HG03060 (cell line): ENCODE data around the gene AHNAK.

ENCODE experiments used
- ATAC-seq: cut with Tn5 transposase; IDR thresholded peaks from one replicate; pipeline ENCODE4 v1.9.1; 2021; ENCODE audit warnings: low read depth, moderate number of reproducible peaks; ENCODE audit not compliant: unreplicated experiment

AHNAK gene

DNA sequence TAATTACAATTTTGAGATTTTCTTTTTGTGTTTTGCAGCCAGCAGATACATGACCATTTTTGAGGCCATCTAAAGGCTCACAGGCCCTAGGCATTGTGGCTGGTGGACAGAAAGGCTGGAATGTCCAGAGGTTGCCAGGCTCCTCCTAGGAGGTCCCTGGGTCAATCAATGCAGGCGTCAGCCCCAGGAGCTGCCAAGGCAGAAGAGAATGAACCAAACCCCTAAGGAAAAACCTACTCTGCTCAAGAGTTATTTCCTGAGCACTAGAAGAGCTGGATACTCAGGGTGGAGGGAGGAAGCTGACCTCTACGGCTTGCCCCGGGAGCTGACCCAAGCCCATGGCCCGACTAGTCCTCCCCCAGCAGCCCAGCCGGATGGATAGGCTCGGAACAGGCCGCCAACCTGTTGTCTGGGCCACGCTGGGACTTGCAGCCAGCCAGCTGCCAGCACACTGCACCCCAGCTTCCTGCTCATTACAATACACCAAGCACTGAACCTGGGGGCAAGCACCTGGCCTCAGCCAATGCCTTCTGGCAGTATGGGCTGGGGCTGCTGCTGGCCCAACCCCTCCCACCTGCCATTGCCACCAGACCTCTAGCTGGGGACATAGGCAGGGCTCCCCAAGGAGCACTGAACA is 133.4 kb downstream of the AHNAK start:
- ATAC-seq, result no peak

DNA sequence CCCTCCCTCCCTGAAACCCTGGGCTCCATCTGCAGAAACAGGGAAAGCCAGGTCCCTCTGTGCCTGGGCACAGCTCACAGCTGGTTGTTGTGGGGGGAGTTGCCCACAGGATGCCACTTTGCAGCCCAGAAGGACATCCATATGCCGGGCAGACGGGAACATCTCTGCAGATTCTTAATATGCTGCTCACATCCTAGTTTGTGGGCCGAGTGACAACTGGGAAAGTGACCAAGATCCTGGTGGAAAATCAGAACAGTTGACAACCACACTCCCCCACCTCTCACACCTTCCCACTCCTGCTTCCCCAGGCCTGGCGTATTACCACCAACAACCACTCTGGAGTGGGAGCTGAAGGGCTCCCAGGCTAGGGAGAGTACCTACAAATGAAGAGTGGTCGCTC is 135.1 kb downstream of the AHNAK start:
- no peak for ATAC-seq

DNA sequence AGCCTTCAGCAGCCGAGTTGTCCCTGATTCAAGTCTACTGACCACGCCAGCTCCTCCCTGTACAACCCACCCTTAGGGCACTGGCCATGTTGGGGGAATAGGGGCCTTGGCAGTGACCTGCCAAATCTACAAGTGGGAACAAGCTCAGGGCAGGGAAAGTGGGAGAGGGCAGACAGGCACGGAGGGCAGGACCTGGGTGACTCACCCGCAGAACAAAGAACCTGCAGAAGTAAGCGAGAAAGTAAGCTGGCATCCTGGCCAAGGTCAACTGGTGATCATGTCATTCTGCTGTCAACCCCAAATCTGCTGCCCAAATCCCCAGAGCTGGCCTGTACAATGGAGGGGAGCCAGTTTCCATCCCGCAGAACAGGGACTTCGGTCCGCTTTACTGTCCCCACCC is 135.6 kb downstream of the AHNAK start:
- ATAC-seq, result no peak

DNA sequence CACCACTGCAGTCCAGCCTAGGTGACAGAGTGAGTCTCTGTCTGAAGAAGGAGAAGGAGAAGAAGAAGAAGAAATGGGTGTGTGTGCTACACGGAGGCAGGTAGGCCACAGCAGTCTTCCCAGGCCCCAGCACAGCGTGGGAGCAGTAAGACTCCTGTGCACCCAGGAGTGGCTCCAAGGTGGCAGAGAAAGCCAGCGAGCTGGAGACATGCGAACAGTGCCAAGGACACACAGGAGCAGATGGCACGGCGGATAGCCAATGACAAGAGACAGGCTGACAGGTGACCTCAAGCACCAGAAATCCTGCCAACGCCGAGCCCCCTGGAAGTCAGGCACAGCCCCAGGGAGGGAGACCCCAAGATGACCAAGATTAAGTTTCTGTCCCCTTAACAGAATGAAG is 136.8 kb downstream of the AHNAK start:
- ATAC-seq, result no peak

DNA sequence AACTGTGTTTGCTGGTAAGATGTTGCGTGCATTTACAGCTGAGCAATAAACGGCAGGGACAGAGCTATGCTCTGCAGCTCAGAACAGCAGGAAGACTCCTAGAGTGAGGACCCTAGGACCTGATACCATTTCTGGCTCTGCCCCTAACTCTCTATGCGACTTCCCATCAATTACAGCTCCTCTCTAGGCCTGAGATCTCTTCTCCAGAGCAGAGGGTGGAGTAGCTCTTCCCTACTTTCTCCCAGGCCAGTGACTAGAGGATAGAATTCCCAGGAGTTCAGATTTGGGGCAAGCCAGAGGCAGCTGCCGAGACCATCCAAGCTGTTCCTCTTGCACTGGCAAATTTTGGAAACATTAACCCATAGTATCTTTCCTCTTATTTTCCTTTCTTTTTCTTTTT is 140.6 kb downstream of the AHNAK start:
- ATAC-seq, result no peak

DNA sequence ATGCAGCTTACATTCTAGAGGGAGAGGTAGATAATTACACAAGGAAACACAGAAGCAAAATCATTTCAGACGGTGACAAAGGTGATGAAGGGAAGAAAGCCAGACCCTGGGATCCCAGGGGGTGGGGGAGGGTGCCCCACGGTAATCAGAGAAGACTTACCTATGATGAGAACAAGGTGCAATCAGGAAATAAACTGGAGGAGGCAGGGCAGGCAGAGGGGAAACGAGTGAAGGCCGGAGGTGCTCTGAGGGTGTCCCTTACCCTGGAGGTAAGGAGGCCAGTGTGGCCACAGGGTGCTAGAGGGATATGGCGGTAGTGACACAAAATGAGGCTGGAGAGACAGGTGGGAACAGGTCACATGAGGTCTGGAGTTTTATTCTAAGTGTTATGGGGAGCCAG is 141.7 kb downstream of the AHNAK start:
- ATAC-seq, result no peak

DNA sequence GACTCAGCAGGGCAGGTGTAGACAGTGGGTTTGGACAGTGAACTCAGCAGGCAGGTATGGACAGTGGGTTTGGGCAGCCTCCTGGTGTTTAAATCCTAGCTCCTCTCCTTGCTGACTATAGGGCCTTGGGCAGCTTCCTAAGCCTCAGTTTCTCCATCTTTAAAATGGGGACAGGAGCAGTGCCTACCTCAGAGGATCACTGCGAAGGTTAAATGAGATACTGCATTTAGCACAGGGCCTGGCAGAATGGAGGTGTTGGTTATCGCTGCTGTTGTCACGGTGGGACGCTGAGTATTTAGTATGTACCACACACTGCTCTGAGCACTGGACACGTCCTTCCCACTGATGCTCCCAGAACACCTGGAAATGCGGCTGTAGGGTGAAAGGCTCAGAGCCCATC is 142.2 kb downstream of the AHNAK start:
- no peak for ATAC-seq

DNA sequence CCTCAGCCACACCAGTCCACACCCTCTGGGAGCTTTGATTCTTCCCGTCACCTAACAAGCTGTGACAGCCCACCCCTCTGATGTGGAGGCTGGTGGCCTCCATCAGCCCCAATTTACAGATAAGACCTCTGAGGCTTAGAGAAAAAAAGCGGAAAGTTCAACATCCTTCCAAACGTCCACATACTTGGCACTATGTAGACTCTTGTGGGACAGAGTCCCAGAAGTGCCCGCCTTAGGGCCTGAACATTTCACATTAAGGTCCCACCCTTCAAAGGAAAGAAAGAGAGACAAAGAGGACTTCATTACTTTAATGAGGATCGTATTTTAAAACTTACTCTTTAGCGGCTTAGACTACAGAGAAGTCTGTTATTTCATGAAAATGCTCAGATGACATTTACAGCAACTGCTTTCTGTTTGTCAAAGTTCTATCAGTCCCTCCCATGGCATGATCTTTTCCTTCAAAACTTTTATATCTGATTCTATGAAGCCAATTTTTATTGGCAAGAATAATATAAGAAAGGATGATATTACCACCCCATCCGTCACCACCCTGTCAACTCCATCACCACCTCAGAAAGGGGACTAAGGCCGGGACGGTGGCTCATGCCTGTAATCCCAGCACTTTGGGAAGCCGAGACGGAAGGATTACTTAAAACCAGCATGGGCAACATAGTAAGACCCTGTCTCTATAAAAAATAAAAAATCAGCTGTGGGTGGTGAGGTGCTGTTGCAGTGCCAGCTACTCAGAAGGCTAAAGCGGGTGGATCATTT is 143.5 kb downstream of the AHNAK start:
- ATAC-seq, result no peak

DNA sequence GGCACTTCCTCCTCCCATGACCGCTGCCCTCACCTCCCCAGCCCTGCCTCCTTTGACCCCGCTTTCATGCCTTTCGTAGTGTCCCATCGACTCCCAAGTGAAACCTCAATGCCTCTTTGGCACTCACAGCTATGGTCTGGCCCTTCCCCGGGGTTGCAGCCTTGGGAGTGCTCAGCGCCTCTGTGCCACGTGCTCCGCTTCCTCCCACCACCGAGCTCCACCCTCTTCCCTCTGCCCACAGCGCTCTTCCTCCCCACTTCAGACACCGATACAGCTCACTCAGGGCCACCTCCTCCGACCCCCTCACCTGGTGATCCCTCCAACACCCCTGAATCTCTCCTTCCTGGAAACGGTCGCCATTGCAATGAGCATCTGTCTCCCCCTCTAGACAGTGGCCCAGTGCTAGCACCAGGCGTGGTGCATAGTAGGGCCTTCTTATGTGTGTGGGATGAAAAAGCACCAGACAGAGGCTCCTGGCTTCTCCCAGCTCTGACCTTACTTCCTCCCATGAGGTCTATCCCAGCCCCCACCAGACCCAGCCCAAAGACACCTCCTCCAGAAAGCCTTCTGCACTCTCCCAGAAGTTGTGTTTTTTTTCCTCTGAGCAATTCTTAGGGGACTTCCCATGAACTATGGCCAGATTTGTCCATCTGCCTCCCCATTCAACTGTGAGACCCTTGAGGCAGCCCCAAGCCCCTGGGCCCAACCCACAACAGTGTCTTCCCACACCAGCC is 144.2 kb downstream of the AHNAK start:
- no peak for ATAC-seq

DNA sequence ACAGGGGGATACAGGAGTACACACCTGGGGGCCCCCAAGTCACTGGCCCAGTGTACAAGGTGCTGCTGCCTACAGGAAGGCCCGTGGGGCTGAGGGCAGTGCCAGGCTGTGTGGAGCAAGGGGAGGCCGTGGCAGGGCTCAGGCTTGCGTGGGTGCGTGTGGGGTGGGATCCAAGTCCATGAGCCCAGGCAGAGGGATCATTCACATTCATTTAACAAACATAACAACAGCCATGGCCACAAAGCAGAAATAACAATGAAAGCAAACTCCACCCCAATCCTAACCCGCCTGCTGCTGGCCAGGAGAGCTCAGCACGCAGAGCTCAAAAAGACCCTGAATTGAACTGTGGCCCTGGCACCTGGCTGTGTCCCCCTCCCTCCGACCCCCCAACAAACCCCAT is 144.8 kb downstream of the AHNAK start:
- ATAC-seq, result no peak

DNA sequence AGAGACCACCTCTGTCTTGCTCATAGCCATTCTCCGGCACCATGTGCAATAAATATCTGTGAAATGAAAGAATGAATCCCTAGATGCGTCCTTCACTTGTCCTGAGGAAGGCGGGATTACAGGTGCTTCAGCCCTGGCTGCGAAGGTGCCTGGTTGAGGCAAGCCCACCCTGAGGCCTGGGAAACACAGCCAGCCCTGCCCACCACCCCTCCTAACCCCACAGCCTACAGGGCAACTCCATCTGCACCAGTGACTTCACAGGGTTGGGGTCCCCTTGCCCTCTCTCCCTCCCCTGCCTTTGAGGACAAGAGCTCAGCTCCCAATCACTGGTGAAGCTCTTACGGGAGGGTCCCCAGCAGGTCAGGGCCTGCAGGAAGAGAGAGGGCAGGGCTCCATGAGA is 145.2 kb downstream of the AHNAK start:
- no peak for ATAC-seq

DNA sequence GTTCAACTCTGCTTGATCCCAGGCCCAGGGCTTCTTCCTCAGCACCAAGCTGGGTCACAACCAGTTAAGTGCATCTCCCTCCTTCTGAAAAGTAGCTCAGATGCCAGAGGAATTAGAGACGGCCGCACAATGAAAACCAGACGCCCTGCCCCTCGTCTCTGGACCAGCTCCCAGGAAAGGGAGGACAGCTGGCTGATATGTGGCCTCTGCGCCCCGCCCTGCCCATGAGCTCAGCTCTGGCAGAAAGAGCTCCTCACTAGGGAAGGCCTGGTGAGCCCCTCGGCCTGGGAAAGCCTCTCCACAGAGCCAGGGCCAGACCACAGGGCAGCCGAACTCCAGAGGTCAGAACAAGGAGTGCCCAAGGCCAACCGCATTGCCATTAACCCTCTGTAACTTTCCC is 145.8 kb downstream of the AHNAK start:
- ATAC-seq, result no peak

DNA sequence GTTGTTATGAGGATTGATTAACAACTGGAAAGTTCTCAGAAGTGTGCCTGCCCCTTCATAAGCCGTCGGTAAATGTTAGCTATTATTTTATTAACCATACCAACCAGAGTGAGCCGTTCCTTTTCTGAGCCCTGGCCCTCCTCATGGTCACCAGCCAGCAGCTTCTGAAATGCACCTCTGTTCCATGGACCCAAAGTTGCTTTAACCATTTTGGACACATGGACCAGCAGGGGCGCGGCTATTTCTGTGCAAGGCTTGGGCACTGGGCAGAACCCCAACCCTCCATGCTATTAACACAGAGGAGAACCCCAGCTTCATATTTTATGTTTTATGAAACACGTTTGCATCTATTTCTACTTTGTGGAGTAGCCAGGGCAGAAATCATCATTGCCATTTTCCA is 146.3 kb downstream of the AHNAK start:
- no peak for ATAC-seq

DNA sequence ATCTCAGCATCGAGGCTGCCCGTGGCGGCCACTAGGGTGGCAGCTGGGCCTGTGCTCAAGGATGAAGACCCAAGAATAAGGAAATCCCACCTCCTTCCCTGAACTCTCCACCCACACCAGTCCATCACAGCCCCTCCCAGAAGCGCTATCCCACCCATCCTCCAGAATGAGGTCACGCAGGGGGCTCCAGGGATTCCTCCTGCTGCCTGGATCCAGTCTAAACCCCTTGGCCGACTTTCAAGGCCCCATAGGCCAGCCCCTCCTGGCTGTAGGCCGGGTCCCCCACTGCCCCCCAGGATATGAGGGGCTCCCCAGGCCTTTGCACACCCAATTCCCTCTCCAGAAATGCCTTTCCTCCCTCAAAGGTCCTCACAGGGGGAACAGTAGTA is 146.7 kb downstream of the AHNAK start:
- no peak for ATAC-seq

DNA sequence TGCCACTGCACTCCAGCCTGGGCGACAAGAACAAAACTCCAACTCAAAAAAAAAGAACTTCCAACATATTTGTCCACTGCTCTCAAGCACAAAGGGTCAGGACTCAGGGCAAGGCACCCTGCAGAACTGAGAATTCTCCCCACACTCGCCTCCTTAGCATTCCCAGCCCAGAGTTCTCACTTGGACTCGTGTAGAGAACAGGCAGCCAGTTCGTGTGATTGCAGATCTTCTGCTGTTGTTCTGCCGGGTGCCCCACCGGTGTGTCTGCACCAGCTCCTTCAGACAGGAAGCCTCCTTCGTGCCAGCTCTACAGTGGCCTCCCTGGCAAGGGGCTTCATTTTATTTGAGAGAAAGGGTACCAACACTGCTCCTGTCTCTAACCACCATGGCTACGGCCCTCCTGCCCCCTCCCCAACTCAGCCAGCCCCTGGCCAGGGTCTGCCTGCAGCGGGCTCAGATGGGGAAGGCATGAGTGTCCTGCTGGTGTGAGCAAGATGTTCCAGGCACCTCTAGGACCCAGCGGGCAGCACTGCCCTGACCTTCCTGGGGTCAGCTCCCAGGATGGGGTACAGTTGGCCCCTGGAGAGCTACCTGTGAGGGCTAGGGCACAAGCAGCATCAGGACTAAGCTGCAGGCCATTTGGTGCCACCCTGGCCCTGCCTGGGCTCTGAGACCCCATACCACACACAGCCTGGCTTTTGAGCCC is 147.3 kb downstream of the AHNAK start:
- ATAC-seq, result no peak

DNA sequence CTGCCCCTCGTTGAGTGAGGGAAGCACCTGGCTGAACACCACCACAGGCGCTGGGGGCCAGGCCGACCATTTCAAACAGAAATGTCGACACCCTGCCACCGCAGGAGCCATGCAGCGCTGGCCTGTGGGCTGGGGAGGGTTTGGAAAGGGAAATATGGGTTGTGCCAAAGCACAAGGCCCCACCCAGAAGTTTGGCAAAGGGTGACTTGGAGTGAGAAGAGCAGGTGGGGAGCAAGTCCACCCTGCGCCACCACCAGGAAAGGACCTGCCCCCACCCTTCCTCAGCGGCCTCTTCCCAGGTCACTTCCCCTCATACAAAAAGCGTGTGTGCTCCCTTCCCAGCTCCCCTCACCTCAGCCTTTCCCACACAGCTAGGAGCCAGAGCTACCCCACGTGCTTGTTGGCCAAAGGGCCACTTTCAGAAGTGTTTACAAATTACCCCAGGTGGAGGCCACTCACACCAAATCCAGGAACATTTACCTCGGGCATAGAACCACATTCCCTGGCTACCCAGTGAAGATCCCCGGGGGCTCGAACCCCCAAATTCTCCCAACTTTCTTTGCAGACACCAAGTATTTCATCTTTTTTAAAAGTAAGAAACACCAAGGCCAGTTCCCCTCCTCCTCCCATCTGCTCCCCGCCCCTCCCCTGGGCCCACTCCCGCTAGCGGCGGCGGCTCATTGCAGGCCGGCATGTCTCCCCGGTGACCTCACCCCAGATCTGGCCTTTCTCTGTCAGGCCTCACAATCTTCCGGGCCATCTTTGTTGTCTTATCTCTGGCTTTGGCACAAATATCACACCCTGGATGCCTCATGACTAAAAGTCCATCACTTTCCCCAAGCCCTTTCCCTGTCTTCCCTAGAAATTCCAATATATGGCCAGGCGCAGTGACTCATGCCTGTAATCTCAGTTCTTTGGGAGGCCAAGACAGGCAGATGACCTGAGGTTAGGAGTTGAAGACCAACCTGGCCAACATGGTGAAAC is 148.3 kb downstream of the AHNAK start:
- no peak for ATAC-seq

DNA sequence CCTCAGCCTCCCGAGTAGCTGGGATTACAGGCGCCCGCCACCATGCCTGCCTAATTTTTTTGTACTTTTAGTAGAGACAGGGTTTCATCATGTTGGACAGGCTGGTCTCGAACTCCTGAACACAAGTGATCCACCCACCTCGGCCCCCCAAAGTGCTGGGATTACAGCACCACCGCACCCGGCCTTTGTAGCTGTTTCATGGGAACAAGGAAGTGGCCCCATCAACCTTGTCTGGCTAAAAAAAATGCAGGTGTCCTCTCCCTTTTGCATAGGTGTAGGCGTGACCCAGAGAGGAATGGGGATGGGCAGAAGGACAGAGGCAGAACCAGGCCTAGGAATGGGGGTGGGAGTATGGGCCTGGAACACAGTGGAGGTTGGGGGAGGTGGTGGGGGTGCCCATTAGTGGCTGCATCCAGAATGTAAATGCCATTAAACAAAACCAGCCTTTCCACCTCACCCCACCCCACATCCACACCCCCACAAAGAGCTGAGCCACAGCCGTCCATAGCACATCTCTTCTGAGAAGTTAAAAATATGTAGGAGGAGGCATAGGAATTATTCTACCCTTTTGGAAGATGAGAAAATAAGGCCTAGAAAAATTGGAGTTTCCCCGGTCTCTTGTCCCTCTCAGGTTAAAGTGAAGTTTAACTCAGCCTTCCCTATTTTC is 150.6 kb downstream of the AHNAK start:
- ATAC-seq, result no peak

DNA sequence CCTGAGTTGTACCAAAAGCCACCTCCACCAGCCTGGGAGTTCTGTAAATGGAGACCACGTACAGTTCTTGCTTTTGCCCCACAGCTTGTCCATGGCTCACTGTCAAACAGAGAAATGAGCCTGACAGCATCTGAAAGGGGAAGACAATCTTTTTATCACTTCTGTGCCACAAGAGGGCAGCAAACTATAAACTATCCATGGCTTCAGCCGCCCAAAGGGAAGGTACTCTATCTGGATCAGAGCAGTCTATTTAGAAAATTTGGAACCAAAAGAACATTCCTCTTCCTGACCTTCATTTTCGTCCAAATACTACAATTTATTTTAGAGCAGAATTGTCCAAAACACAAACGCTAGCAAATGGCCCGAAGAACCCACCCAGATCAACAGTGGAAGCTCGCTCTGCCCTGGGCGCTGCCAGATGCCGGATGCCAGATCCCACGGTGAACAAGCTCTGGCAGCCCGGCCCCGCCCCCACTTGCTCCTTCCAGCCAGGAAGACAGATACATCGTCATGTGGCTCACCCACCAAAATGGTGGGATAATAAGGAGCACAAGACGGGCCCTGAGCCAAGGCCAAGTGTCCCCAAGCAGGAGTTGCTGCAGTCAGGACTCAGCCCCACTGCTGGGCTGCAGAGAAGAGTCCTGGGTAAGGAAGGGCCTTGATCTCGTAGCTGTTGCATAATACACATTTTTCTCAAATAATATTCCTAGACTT is 151.6 kb downstream of the AHNAK start:
- no peak for ATAC-seq

DNA sequence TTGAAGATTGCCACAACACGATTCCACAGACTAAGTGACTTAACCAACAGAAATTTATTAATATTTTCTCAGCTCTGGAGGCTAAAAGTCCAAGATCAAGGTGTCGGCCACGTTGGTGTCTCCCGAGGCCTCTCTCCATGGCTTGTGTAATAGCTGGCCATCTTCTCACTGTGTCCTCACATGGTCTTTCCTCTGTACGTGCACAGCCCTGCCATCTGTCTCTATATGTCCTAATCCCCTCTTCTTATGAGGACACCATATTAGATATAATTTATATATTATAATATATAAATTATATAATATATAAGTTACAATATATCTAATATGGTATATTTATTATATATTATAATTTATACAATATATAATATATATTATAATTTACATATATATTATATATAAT is 152.9 kb downstream of the AHNAK start:
- ATAC-seq, result no peak
